Stimulated activated effector memory CD8-positive, alpha-beta T cell treated with anti-CD3 and anti-CD28 coated beads, Interleukin-12 subunit alpha, Interleukin-12 subunit beta, amount 100 ng/mL, for 72 hours (primary cell): ENCODE results near the gene FZD10.

ENCODE experiments used
- ATAC-seq: fragments of 150-1000 bp; cut with Tn5 transposase; 2 replicates; pipeline ENCODE4 v1.10.0; 2021
- DNase-seq, 2 donors: peaks; one replicate each; pipeline ENCODE4 v3.0.0; 2021 to 2022; ENCODE audit warnings: low spot score in 2 of 2
- H3K27ac Mint-ChIP-seq: one replicate; pipeline ENCODE4 v1.8.0; 2022; ENCODE audit warnings: mild to moderate bottlenecking, mixed read lengths
- H3K36me3 Mint-ChIP-seq: one replicate; pipeline ENCODE4 v1.8.0; 2022; ENCODE audit warnings: mild to moderate bottlenecking, mixed read lengths
- H3K4me1 Mint-ChIP-seq: one replicate; pipeline ENCODE4 v1.8.0; 2022; ENCODE audit warnings: mixed read lengths
- H3K4me3 Mint-ChIP-seq: one replicate; pipeline ENCODE4 v1.8.0; 2022; ENCODE audit warnings: mild to moderate bottlenecking, mixed read lengths
- H3K9me3 Mint-ChIP-seq: one replicate; pipeline ENCODE4 v1.8.0; 2022; ENCODE audit warnings: mixed read lengths

Gene FZD10

DNA sequence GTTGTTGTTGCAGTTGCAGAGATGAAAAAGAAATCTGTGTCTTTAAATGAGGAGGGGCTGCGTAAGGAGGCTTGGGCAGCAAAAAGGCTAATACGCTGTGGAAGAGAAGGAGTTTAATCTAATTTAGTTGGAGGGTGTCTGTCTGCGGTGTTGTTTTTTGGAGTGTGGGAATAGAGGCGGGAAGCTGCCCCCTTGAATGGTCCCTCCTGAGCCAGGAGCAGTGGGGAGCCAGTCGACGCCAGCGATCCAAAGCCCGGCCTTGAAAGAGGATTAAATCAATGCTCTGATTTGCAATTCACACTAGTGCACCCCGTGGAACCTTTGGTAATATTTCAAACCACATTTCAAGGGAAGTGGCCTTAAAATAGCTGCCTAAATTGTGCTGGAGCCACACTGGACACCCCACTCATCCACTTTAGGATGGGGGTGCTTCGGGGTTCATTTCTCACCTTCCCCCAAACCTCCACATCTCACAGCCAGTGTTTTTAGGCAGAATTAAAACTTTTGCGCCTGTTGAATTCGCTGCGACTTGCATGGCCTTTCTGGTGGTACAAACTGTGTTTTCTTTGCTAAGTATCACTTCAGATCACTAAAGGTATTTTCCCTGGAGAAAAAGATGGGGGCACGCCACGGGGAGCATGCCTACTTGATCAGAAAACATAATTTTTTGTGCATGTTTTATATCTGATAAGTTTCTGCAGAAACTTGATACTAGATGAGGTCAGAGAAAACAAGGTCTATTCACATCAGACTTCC lies 4.1 kb upstream of the FZD10 start:
- no peak overlapping the region for H3K27ac Mint-ChIP-seq
- no peaks in the 10 kb centered on the region for H3K9me3 Mint-ChIP-seq
- no peaks in the 10 kb centered on the region for H3K36me3 Mint-ChIP-seq
- H3K4me1 Mint-ChIP-seq, result no peaks in the 10 kb centered on the region
- no peak overlapping the region for H3K4me3 Mint-ChIP-seq
- ATAC-seq (no peak), DNase-seq (no peak)

DNA sequence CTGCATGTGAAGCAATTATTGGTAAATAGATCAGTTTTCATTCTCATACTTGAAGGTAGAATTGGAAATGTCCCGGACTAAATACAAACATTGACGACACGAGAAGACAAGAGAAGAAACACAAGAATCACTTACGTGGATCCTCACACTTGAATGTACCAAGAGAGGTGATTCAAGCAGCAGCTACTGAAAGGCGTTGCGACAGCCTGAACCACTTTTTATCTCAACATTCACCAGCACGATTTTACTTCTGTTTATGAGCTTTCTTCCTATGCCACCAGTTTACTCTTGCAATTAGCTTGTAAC lies 3.6 kb upstream of the FZD10 start:
- Mint-ChIP-seq H3K27ac (no peak overlapping the region), H3K9me3 (no peaks in the 10 kb centered on the region), H3K4me3 (no peak overlapping the region), H3K36me3 (no peaks in the 10 kb centered on the region), H3K4me1 (no peaks in the 10 kb centered on the region)
- ATAC-seq, result no peak
- no peak for DNase-seq

- Mint-ChIP-seq H3K4me1 (no peaks in the 10 kb centered on the region), H3K9me3 (no peaks in the 10 kb centered on the region), H3K36me3 (no peaks in the 10 kb centered on the region), H3K4me3 (no peak overlapping the region), H3K27ac (no peak overlapping the region)
- DNase-seq (no peak), ATAC-seq (no peak)
Measured at GRCh38 chr12:130160306-130160705, 2.0 kb upstream of the FZD10 start.

DNA sequence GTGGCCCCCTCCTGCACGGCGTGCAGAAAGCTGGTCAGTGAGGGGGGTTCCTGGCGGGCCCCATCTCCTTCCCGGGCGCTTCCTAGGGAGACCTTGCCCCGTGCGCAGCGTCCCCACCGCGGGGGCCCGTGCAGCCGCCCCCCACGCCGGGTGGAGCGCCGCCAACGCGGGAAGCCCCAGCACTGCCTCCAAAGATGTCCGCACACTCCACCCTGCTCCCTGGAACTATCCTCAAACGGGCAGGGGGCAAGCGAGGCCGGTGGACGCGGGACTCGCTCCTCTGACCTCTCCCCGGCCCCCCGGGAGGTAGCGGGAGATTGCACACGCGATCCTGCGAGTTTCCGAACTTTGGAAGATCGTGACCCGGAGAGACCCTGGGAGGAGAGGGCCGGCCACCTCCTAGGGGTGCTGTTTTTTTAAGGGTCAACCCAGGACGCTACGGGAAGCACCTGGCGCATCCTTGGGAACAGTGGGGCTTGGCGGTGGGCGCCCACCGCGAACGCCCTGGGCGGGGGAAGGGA lies 1.5 kb upstream of the FZD10 start:
- ATAC-seq (no peak), DNase-seq (no peak)
- H3K4me3 Mint-ChIP-seq, result no peak overlapping the region
- no peak overlapping the region for H3K27ac Mint-ChIP-seq
- no peaks in the 10 kb centered on the region for H3K36me3 Mint-ChIP-seq
- no peaks in the 10 kb centered on the region for H3K4me1 Mint-ChIP-seq
- no peaks in the 10 kb centered on the region for H3K9me3 Mint-ChIP-seq

DNA sequence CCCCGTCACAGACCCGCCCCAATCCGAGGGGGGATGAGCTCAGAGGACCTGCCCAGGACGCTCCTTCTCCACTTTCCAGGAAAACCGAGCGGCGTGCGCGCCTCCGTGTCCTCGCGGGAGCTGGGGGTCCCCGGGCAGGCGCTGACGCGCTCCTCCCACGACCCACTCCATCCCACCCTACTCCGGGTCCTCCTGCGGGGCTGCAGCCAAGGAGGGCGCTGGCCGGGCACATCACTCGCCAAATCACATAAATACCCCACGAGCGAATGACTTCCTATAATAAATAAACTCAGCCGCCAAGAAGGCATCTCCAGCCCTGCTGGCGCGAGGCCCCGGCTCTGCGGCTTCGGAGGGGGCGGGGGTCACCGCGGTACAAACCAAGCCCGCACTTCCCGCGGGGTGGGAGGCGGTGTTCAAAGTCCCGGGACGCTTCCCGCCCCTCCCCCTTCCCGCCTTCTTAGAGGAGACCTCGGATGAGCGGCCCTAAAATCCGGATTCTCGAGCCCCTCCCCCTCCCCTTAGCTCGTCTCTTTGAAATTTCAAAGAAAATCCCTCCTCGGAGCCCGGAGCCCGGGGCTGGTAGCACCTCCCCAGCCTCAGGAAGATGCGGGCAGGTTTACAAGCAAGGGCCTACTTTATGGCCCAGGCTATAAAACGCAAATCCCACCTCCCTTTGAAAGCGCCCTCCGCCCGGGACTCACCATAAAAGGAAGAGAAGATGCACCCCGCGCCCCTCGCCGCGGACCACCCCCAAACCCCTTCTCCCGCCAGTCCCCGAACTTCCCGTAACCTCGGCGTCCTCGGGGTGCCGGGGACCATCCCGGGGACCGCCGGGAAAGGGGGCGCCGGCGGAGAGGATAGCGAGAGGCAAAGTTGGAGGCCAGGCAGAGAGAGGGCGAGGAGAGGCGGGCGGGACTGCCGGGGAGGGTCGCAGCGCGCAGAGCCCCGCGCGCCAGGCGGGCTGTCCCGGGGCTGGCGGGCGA lies 712 bp upstream of the FZD10 start:
- no peaks in the 10 kb centered on the region for H3K9me3 Mint-ChIP-seq
- ATAC-seq (no peak), DNase-seq (no peak)
- no peak overlapping the region for H3K4me3 Mint-ChIP-seq
- no peaks in the 10 kb centered on the region for H3K4me1 Mint-ChIP-seq
- H3K27ac Mint-ChIP-seq, result no peak overlapping the region
- H3K36me3 Mint-ChIP-seq, result no peaks in the 10 kb centered on the region

DNA sequence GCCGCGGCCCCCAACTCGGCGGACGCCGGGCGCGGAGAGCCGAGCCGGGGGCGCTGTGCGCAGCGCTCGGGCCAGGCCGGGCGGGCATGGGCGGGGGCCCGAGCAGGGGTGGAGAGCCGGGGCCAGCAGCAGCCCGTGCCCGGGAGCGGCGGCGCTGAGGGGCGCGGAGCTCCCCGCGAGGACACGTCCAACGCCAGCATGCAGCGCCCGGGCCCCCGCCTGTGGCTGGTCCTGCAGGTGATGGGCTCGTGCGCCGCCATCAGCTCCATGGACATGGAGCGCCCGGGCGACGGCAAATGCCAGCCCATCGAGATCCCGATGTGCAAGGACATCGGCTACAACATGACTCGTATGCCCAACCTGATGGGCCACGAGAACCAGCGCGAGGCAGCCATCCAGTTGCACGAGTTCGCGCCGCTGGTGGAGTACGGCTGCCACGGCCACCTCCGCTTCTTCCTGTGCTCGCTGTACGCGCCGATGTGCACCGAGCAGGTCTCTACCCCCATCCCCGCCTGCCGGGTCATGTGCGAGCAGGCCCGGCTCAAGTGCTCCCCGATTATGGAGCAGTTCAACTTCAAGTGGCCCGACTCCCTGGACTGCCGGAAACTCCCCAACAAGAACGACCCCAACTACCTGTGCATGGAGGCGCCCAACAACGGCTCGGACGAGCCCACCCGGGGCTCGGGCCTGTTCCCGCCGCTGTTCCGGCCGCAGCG lies 639 bp downstream of the FZD10 start:
- H3K9me3 Mint-ChIP-seq, result no peaks in the 10 kb centered on the region
- H3K27ac Mint-ChIP-seq, result no peak overlapping the region
- no peaks in the 10 kb centered on the region for H3K36me3 Mint-ChIP-seq
- no peaks in the 10 kb centered on the region for H3K4me1 Mint-ChIP-seq
- H3K4me3 Mint-ChIP-seq, result no peak overlapping the region
- DNase-seq (no peak), ATAC-seq (no peak)

DNA sequence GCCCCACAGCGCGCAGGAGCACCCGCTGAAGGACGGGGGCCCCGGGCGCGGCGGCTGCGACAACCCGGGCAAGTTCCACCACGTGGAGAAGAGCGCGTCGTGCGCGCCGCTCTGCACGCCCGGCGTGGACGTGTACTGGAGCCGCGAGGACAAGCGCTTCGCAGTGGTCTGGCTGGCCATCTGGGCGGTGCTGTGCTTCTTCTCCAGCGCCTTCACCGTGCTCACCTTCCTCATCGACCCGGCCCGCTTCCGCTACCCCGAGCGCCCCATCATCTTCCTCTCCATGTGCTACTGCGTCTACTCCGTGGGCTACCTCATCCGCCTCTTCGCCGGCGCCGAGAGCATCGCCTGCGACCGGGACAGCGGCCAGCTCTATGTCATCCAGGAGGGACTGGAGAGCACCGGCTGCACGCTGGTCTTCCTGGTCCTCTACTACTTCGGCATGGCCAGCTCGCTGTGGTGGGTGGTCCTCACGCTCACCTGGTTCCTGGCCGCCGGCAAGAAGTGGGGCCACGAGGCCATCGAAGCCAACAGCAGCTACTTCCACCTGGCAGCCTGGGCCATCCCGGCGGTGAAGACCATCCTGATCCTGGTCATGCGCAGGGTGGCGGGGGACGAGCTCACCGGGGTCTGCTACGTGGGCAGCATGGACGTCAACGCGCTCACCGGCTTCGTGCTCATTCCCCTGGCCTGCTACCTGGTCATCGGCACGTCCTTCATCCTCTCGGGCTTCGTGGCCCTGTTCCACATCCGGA lies 1.4 kb downstream of the FZD10 start:
- Mint-ChIP-seq H3K9me3 (no peaks in the 10 kb centered on the region), H3K4me3 (no peak overlapping the region), H3K36me3 (no peaks in the 10 kb centered on the region), H3K27ac (no peak overlapping the region), H3K4me1 (no peaks in the 10 kb centered on the region)
- ATAC-seq (no peak), DNase-seq (no peak)

DNA sequence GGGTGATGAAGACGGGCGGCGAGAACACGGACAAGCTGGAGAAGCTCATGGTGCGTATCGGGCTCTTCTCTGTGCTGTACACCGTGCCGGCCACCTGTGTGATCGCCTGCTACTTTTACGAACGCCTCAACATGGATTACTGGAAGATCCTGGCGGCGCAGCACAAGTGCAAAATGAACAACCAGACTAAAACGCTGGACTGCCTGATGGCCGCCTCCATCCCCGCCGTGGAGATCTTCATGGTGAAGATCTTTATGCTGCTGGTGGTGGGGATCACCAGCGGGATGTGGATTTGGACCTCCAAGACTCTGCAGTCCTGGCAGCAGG lies 1.9 kb downstream of the FZD10 start:
- no peak for DNase-seq
- no peaks in the 10 kb centered on the region for H3K9me3 Mint-ChIP-seq
- no peak overlapping the region for H3K27ac Mint-ChIP-seq
- H3K4me3 Mint-ChIP-seq, result no peak overlapping the region
- no peak for ATAC-seq
- H3K4me1 Mint-ChIP-seq, result no peaks in the 10 kb centered on the region
- H3K36me3 Mint-ChIP-seq, result no peaks in the 10 kb centered on the region

GRCh38 chr12:130164936-130165335 lies 2.7 kb downstream of the FZD10 start:
- Mint-ChIP-seq H3K4me3 (no peak overlapping the region), H3K9me3 (no peaks in the 10 kb centered on the region), H3K27ac (no peak overlapping the region), H3K4me1 (no peaks in the 10 kb centered on the region), H3K36me3 (no peaks in the 10 kb centered on the region)
- DNase-seq, result no peak
- no peak for ATAC-seq

DNA sequence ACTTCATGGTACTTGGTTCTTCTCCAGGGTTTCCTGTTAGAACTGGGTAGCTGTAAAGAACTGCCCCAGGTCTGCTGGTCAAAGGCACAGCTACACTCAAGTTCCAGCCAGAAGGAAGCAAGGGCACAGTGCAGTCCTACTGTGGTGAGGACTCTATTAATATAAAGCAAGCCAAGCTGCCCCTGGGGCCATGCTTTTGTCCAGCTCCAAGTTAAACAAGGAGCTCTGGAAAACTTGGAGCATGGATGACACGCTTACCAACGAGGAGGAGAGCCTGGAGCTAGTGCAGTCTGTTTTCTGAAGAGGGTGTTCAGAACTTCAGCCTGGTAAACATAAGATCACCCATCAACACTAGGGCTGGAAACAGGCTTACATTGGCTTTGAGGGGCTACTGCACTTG lies 4.0 kb downstream of the FZD10 start:
- DNase-seq (no peak), ATAC-seq (no peak)
- H3K4me1 Mint-ChIP-seq, result no peaks in the 10 kb centered on the region
- no peaks in the 10 kb centered on the region for H3K36me3 Mint-ChIP-seq
- H3K27ac Mint-ChIP-seq, result no peak overlapping the region
- no peak overlapping the region for H3K4me3 Mint-ChIP-seq
- H3K9me3 Mint-ChIP-seq, result no peaks in the 10 kb centered on the region

- H3K27ac Mint-ChIP-seq, result no peak overlapping the region
- H3K4me3 Mint-ChIP-seq, result no peak overlapping the region
- ATAC-seq, result no peak
- no peak for DNase-seq
- no peaks in the 10 kb centered on the region for H3K9me3 Mint-ChIP-seq
- H3K36me3 Mint-ChIP-seq, result no peaks in the 10 kb centered on the region
- no peaks in the 10 kb centered on the region for H3K4me1 Mint-ChIP-seq
Measured at GRCh38 chr12:130167537-130167936, 5.3 kb downstream of the FZD10 start.

DNA sequence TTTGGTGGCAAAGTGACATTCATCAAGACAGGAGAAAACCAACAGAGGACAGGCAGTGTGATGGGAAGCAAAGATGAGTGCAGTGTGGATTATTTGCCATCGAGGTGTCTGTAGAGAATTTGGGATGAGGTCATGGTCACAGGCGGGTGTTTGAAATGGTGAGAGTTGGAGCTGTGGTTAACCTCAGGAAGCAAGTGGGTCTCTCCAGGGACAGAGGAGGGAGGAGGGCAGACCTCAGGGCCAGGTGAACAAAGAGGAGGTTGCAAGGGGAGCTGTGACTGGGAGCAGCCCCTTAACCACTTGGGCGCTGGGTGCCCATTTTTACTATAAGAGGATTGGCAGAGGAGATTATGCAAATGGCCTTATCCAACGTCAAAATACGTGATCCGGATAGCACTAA lies 7.0 kb downstream of the FZD10 start:
- Mint-ChIP-seq H3K4me3 (no peak overlapping the region), H3K4me1 (no peaks in the 10 kb centered on the region), H3K27ac (no peak overlapping the region), H3K36me3 (no peaks in the 10 kb centered on the region), H3K9me3 (no peaks in the 10 kb centered on the region)
- ATAC-seq (no peak), DNase-seq (no peak)

GRCh38 chr12:130169924-130170323 lies 7.7 kb downstream of the FZD10 start:
- no peaks in the 10 kb centered on the region for H3K36me3 Mint-ChIP-seq
- DNase-seq (no peak), ATAC-seq (no peak)
- no peaks in the 10 kb centered on the region for H3K9me3 Mint-ChIP-seq
- H3K4me3 Mint-ChIP-seq, result no peak overlapping the region
- H3K27ac Mint-ChIP-seq, result no peak overlapping the region
- no peaks in the 10 kb centered on the region for H3K4me1 Mint-ChIP-seq

GRCh38 chr12:130170611-130171010 lies 8.3 kb downstream of the FZD10 start:
- Mint-ChIP-seq H3K27ac (no peak overlapping the region), H3K4me3 (no peak overlapping the region), H3K9me3 (no peaks in the 10 kb centered on the region), H3K36me3 (no peaks in the 10 kb centered on the region), H3K4me1 (no peaks in the 10 kb centered on the region)
- no peak for ATAC-seq
- DNase-seq, result no peak

DNA sequence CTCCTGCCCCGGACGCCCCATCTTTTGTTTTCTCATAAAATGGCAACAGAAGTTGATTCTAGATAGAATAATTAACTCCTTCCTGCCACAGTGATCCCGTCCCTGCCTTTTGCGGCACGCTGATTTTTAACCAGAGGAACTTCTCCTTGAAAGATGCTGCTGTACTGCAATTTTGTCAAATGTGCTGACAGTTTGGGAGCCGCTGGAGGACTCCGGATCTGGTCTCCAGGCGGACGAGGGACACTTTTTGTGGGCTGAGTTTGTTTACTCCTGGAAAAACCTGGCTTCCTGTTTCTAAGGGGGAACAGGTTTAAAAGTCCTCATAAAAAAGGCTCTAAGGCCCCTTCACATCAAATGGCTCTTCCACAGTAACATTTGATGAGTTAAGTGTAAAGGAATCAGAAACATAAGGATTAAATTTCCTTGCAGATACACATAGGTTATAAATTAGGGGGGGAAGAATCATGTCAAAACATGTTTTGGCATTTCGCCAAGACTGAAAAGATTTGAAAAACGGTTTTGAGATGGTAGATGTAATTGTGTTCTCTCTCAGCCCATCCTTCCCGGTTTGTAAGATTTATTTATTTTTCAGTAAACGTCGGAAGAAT lies 15.5 kb downstream of the FZD10 start:
- no peak overlapping the region for H3K27ac Mint-ChIP-seq
- ATAC-seq, result no peak
- no peaks in the 10 kb centered on the region for H3K4me1 Mint-ChIP-seq
- H3K4me3 Mint-ChIP-seq, result no peak overlapping the region
- H3K9me3 Mint-ChIP-seq, result peaks cover 12% of the 10 kb centered on the region
- H3K36me3 Mint-ChIP-seq, result no peaks in the 10 kb centered on the region
- no peak for DNase-seq
